Pons (tissue), 1 donor: ENCODE data around the gene POLQ.
"Not testable (repeated sequence)": the region's sequence is repeated elsewhere in the genome, so short reads cannot be mapped to it uniquely, and the experiment has no call there.

ENCODE experiments used
- DNase-seq: peaks from one replicate; pipeline ENCODE4 v3.0.0-alpha.2; 2016; ENCODE audit warnings: low spot score

The POLQ gene

DNA sequence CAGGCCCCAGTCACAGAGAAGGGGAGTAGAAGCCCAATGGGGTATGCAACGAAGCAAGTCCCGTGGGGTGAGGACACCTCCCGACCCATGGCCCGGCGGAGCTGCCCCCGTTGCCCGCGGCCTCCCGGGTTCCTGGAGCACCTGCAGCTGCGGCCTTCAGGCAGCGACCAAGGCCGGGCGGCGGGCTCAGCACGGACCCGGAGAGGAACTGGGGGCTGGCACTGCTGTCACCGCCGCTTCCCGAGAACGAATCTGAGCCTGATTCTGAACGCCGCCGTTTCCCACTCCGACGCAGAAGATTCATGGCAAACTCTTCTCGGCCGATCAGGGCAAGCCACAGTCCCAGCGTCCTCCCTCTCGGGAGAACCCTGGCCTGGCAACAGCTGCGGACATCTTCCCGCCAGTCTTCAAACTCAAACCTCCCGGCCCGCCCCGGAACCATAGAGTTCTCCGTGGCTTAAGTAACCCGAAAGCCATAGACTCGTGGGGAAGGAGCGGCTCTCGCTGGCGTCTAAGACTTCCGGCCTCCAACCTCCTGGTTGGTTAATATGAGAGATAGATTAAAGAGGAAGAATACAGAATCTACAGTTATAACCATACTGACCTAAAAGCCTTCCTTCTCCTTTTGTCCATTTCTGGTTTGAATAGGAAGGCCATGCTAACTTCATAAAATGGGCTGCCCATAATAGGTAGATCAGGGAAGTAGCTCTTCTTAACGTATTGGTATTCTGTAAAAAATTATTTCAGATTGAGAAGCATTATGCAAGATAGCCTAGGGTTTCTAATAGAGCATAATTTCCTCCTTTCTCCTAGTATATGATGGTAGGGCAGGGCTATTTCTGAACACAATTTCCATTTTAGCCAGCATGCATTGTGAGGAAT, at the start of gene POLQ:
POLQ (minus strand) TSS at position 415 of the 882 bp plus-strand sequence; CDS start at position 304, 111 bp downstream.
- peak; percentile 96 for DNase-seq

DNA sequence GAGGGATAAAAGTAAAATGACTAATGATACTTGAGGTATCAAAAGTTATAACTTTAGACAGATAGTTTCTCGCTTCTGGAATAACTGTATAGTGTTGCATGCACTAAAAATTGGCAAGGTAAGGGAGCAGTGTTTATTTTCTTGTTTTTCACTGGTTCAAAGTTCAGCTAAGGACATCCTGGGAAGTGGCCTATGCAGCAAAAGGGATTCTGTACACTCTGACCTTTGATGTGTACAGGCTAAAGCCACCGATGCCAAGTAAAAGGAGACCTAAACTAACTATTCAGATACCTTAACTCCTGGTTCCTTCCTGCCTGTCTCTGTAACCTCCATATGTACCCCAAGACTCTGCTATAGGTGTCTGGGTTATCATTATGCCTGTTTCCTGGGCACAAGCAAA, 49.1 kb upstream of the POLQ start:
- no peak for DNase-seq

GRCh38 chr3:121593806-121594205, 48.0 kb upstream of the POLQ start:
- not testable (repeated sequence) for DNase-seq

GRCh38 chr3:121592856-121593702, 47.3 kb upstream of the POLQ start, which contains the start of gene FBXO40:
Gene FBXO40 (plus strand): TSS chr3:121593379. CDS start chr3:121620576, 27,197 bp downstream.
- DNase-seq: no peak

DNA sequence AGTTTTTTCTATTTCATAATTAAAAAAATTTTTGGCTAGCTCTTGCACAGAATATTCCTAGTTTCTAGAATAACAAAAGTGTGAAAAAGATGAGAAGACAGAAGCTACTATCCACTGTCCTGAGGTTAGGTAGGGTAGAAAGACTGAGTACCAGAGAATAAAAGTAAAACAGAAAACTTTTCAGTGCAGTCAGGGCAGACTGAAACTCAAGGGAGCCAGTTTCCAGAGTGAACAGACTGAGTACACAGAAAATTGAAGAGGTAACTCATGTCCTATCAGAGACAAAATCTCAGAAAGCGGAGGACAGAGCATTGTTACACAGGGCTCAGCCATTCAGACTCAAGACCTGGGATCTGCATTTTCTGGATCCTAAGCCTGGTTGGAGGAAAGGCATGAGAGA, 38.6 kb upstream of the POLQ start:
- DNase-seq: no peak

- DNase-seq: no peak
Observed at GRCh38 chr3:121581691-121582090, 35.9 kb upstream of the POLQ start.

- no peak for DNase-seq
Observed at GRCh38 chr3:121574449-121574848, 28.7 kb upstream of the POLQ start.

GRCh38 chr3:121567649-121568048, 21.9 kb upstream of the POLQ start, which contains the start of gene ARGFX:
Gene ARGFX (plus strand): TSS chr3:121567949. CDS start chr3:121570714, 2,765 bp downstream.
- DNase-seq: no peak

DNA sequence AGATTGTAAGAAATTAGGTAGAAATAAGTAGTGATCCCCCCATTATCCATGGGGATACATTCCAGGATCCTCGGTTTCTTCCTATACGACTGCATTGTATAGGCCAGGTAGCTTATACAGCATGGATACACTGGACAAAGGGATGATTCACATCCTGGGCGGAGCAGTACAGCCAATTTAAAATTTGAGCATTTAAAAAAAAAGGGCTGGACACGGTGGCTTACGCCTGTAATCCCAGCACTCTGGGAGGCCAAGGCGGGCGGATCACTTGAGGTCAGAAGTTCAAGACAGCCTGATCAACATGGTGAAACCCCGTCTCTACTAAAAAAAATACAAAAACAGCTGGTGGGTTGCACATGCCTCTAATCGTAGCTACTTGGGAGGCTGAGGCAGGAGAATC, 21.0 kb upstream of the POLQ start:
- DNase-seq: no peak

DNA sequence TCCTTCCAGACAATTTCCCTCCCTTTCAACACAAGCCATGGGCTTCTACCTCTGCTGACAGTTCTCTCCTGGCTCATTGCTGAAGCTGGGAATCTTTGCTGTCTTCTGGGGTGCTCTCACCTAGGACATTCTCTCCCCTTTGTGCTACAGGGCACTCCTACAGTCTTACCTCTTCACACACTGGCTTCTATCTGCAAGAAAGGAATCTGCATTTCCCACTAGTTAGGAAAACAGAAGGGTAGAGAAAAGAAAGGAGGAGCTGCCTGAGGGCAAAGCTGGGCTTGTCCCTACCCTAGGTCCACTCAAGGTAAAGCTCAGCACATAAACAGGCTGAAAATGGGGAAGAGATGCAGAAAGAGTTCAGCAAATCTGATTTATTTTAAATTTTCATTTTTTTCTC, 16.4 kb upstream of the POLQ start:
- no peak for DNase-seq

GRCh38 chr3:121557426-121557934, 11.7 kb upstream of the POLQ start:
- DNase-seq: no peak

- no peak for DNase-seq
Observed at GRCh38 chr3:121552797-121553196, 7.0 kb upstream of the POLQ start.

GRCh38 chr3:121552379-121552778, 6.6 kb upstream of the POLQ start:
- DNase-seq: no peak

- no peak for DNase-seq
Observed at GRCh38 chr3:121545049-121545573, 677 bp downstream of the POLQ start.

GRCh38 chr3:121542924-121543323, 2.9 kb downstream of the POLQ start:
- DNase-seq: no peak

DNA sequence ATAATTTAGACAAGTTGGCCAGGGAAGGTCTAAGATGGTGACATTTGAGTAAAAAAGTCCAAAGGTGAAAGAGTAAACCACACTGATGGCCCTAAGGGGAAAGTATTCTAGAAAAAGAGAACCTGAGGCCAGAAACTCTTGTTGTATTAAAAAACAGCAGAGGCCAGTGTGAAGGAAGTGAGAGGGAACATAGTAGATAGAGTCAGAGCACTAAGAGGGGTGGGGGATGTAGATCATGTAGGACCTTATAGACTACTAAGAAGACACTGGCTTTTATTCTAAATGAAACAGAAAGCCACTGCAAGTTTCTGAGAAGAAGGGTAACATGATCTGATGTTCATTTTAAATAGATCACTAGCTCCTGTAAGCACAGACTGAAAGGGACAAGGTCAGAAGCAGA, 14.5 kb downstream of the POLQ start:
- no peak for DNase-seq

GRCh38 chr3:121529308-121529707, 16.5 kb downstream of the POLQ start:
- DNase-seq: no peak

- DNase-seq: no peak
Observed at GRCh38 chr3:121520510-121520909, 25.3 kb downstream of the POLQ start.

- DNase-seq: no peak
Observed at GRCh38 chr3:121517953-121518655, 27.7 kb downstream of the POLQ start.

GRCh38 chr3:121515862-121516261, 29.9 kb downstream of the POLQ start:
- DNase-seq: no peak

DNA sequence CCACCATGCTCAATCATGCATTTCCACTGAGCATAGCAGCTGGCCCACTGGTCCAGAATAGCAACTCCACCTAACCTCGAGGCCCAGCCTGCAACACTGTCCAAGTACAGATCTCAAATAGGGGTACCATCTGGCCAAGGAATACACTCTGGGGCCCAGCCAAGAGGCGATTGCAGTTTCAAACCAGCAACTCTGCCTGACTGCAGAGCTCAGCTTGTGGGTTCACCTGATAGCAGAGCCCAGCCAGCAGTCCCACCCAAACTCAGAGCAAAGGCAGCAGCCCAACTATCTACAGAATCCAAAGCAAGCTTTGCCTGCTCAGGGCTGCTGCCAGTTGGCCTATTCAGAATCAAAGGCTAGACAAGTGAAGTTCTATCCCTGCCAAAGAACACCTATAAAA, 30.5 kb downstream of the POLQ start:
- DNase-seq: no peak

GRCh38 chr3:121514496-121514895, 31.3 kb downstream of the POLQ start:
- DNase-seq: no peak
